Panc1 (cell line): ENCODE results near the gene RLBP1.

Experiments used
- POLR2AphosphoS5 ChIP-seq: IDR thresholded peaks from 2 replicates; pipeline ENCODE4 v1.6.1; 2012; ENCODE audit warnings: mild to moderate bottlenecking, low read depth, low read length, moderate library complexity
- SIN3A ChIP-seq: IDR thresholded peaks from 2 replicates; pipeline ENCODE4 v1.6.1; 2012; ENCODE audit warnings: low read depth, mild to moderate bottlenecking, low read length, moderate library complexity, borderline replicate concordance; ENCODE audit not compliant: insufficient read depth
- TCF7L2 ChIP-seq: IDR thresholded peaks from 2 replicates; pipeline ENCODE4 v1.6.1; 2011; ENCODE audit warnings: mild to moderate bottlenecking, low read depth, low read length, inconsistent platforms
- TF ChIP-seq, protein P1 (sequence below): fragments of 450-650 bp; IDR thresholded peaks from 2 replicates; pipeline ENCODE4 v1.5.1; 2017; ENCODE audit warnings: mild to moderate bottlenecking
- TF ChIP-seq, protein P2 (sequence below), 2 experiments: IDR thresholded peaks; 2 replicates each; pipeline ENCODE4 v1.6.1; 2011 to 2012; ENCODE audit warnings: low read depth in 2 of 2, control low read depth in 1 of 2, low read length in 1 of 2, mild to moderate bottlenecking in 1 of 2, moderate library complexity in 1 of 2; ENCODE audit not compliant: insufficient read depth in 1 of 2

DNA sequence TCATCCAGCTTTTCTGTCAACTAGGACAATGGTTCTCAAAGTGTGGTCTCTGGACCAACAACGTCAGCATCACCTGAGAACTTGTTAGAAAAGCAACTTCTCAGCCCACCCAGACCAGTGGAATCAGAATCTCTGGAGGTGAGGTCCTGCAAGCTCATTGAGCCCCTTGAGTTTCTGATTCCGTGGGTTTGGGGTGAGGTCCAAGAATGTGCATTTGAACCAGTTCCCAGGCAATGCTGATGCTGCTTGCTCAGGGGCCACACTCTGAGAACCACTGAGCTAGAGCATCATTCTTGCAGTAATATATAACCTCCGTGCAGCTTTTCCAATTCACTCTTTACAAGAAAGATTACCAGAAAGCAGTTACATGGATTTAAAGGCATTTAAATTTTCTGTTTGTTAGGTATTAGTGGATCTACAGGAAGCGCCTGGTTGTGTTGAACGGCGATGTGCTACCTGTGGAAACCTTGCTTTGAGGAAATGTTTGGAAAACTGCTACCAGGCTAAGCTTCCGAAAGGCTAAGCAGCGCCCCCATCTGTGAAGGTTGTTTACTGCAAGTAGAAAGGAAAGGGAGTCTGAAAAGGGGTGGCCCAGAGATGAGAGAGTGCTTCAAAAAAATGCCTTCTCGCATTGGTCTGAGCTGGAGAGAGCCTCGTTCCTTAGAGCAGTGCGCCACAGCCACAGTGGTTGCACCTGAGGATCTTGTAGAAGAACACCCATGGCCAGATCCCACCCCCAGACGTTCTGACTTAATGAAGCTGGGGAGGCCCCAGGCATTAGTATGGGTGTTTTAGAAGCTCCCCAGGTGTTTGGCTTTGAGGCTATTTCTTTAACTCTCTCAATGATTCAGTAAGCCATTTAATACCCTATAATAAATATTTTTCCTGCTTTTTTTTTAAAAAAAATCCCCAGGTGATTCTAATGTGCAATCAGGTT is 50.0 kb downstream of the RLBP1 start:
- TF ChIP-seq POLR2AphosphoS5, result no peak
- TF ChIP-seq, protein P1, sequence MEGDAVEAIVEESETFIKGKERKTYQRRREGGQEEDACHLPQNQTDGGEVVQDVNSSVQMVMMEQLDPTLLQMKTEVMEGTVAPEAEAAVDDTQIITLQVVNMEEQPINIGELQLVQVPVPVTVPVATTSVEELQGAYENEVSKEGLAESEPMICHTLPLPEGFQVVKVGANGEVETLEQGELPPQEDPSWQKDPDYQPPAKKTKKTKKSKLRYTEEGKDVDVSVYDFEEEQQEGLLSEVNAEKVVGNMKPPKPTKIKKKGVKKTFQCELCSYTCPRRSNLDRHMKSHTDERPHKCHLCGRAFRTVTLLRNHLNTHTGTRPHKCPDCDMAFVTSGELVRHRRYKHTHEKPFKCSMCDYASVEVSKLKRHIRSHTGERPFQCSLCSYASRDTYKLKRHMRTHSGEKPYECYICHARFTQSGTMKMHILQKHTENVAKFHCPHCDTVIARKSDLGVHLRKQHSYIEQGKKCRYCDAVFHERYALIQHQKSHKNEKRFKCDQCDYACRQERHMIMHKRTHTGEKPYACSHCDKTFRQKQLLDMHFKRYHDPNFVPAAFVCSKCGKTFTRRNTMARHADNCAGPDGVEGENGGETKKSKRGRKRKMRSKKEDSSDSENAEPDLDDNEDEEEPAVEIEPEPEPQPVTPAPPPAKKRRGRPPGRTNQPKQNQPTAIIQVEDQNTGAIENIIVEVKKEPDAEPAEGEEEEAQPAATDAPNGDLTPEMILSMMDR, result peak; percentile 91
- TF ChIP-seq SIN3A, result no peak
- TF ChIP-seq, protein P2, sequence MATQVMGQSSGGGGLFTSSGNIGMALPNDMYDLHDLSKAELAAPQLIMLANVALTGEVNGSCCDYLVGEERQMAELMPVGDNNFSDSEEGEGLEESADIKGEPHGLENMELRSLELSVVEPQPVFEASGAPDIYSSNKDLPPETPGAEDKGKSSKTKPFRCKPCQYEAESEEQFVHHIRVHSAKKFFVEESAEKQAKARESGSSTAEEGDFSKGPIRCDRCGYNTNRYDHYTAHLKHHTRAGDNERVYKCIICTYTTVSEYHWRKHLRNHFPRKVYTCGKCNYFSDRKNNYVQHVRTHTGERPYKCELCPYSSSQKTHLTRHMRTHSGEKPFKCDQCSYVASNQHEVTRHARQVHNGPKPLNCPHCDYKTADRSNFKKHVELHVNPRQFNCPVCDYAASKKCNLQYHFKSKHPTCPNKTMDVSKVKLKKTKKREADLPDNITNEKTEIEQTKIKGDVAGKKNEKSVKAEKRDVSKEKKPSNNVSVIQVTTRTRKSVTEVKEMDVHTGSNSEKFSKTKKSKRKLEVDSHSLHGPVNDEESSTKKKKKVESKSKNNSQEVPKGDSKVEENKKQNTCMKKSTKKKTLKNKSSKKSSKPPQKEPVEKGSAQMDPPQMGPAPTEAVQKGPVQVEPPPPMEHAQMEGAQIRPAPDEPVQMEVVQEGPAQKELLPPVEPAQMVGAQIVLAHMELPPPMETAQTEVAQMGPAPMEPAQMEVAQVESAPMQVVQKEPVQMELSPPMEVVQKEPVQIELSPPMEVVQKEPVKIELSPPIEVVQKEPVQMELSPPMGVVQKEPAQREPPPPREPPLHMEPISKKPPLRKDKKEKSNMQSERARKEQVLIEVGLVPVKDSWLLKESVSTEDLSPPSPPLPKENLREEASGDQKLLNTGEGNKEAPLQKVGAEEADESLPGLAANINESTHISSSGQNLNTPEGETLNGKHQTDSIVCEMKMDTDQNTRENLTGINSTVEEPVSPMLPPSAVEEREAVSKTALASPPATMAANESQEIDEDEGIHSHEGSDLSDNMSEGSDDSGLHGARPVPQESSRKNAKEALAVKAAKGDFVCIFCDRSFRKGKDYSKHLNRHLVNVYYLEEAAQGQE (IDR thresholded peaks at IDR 0.05; ENCODE audit: insufficient read depth in 1 of 2, low read depth in 2 of 2, low read length in 1 of 2), result no peak
- TF ChIP-seq TCF7L2, result no peak
